Stimulated activated CD4-positive, alpha-beta T cell treated with anti-CD3 and anti-CD28 coated beads, Interleukin-15, amount 100 ng/mL, for 24 hours (primary cell): Measurements from ENCODE around the gene GYS1.
A peak's percentile ranks its signal among the peaks of the same experiment; 100 is the strongest.

Experiments
- DNase-seq: peaks from one replicate; pipeline ENCODE4 v3.0.0-alpha.2; 2020

GYS1 gene

GRCh38 chr19:49017666-49018351, 24.7 kb upstream of the GYS1 start:
- DNase-seq: peak; percentile 71

GRCh38 chr19:49017041-49017665, 24.0 kb upstream of the GYS1 start, which contains the start of gene LHB:
Gene LHB, minus strand, starts transcription at chr19:49017091. Its CDS starts 10 bp downstream, at chr19:49017081.
- DNase-seq: no peak

- DNase-seq: no peak
These were observed 23.1 kb upstream of the GYS1 start for GRCh38 chr19:49016067-49016839.

- no peak for DNase-seq
These were observed 21.8 kb upstream of the GYS1 start for GRCh38 chr19:49014870-49015255.

GRCh38 chr19:49014123-49014869, 21.2 kb upstream of the GYS1 start:
- no peak for DNase-seq

GRCh38 chr19:49011194-49011593, 18.1 kb upstream of the GYS1 start:
- DNase-seq: no peak

- no peak for DNase-seq
These were observed 17.3 kb upstream of the GYS1 start for GRCh38 chr19:49010453-49010852.

GRCh38 chr19:49009828-49010227, 16.7 kb upstream of the GYS1 start:
- no peak for DNase-seq

- no peak for DNase-seq
These were observed 13.8 kb upstream of the GYS1 start for GRCh38 chr19:49006905-49007304.

GRCh38 chr19:49004964-49005614, 12.0 kb upstream of the GYS1 start:
- DNase-seq: no peak

- DNase-seq: no peak
These were observed 11.0 kb upstream of the GYS1 start for GRCh38 chr19:49004133-49004532.

GRCh38 chr19:48999481-49000325, 6.6 kb upstream of the GYS1 start:
- DNase-seq: peak; percentile 77

GRCh38 chr19:48997972-48998371, 4.9 kb upstream of the GYS1 start:
- peak; percentile 76 for DNase-seq

- DNase-seq: no peak
These were observed 902 bp upstream of the GYS1 start for GRCh38 chr19:48994035-48994386.

- no peak for DNase-seq
These were observed 431 bp downstream of the GYS1 start for GRCh38 chr19:48992581-48993174.

GRCh38 chr19:48991873-48992580, 1.1 kb downstream of the GYS1 start:
- DNase-seq: no peak

GRCh38 chr19:48991011-48991609, 2.0 kb downstream of the GYS1 start:
- DNase-seq: no peak

- DNase-seq: no peak
These were observed 2.7 kb downstream of the GYS1 start for GRCh38 chr19:48990400-48990799.

GRCh38 chr19:48989701-48990291, 3.3 kb downstream of the GYS1 start:
- DNase-seq: no peak

GRCh38 chr19:48988860-48989259, 4.2 kb downstream of the GYS1 start:
- DNase-seq: no peak
